T-helper 1 cell treated with Interleukin-12 subunit alpha and Interleukin-12 subunit beta and Interleukin-4 antibody, amounts not matched to agents 30 μg/mL and 1 μg/mL, for 36 hours (primary cell): ENCODE data around the gene NOD1.

Source experiments
- H3K27ac Mint-ChIP-seq: one replicate; pipeline ENCODE4 v1.8.0; 2021; ENCODE audit warnings: mild to moderate bottlenecking, mixed read lengths
- H3K27me3 Mint-ChIP-seq: one replicate; pipeline ENCODE4 v1.8.0; 2021; ENCODE audit warnings: low read depth, mixed read lengths
- H3K36me3 Mint-ChIP-seq: one replicate; pipeline ENCODE4 v1.8.0; 2021; ENCODE audit warnings: low read depth, mixed read lengths
- H3K4me1 Mint-ChIP-seq: one replicate; pipeline ENCODE4 v1.8.0; 2021; ENCODE audit warnings: low read depth, mixed read lengths
- H3K4me3 Mint-ChIP-seq: one replicate; pipeline ENCODE4 v1.8.0; 2021; ENCODE audit warnings: mild to moderate bottlenecking, moderate library complexity, mixed read lengths
- H3K9me3 Mint-ChIP-seq: one replicate; pipeline ENCODE4 v1.8.0; 2021; ENCODE audit warnings: mixed read lengths

The NOD1 gene

GRCh38 chr7:30468791-30469190 lies 9.8 kb downstream of the NOD1 start:
- no peaks in the 10 kb centered on the region for H3K27me3 Mint-ChIP-seq
- peaks cover 58% of the 10 kb centered on the region for H3K4me1 Mint-ChIP-seq
- no peak overlapping the region for H3K4me3 Mint-ChIP-seq
- no peaks in the 10 kb centered on the region for H3K9me3 Mint-ChIP-seq
- peaks cover 16% of the 10 kb centered on the region for H3K36me3 Mint-ChIP-seq
- H3K27ac Mint-ChIP-seq = no peak overlapping the region

GRCh38 chr7:30468041-30468440 lies 10.5 kb downstream of the NOD1 start:
- no peak overlapping the region for H3K4me3 Mint-ChIP-seq
- H3K9me3 Mint-ChIP-seq = no peaks in the 10 kb centered on the region
- no peaks in the 10 kb centered on the region for H3K27me3 Mint-ChIP-seq
- peaks cover 52% of the 10 kb centered on the region for H3K4me1 Mint-ChIP-seq
- H3K27ac Mint-ChIP-seq = peak overlapping the region; percentile 5
- peaks cover 13% of the 10 kb centered on the region for H3K36me3 Mint-ChIP-seq

GRCh38 chr7:30467271-30467670 lies 11.3 kb downstream of the NOD1 start:
- H3K9me3 Mint-ChIP-seq = no peaks in the 10 kb centered on the region
- H3K27ac Mint-ChIP-seq = no peak overlapping the region
- H3K4me3 Mint-ChIP-seq = no peak overlapping the region
- H3K27me3 Mint-ChIP-seq = no peaks in the 10 kb centered on the region
- H3K4me1 Mint-ChIP-seq = peaks cover 47% of the 10 kb centered on the region
- peaks cover 8% of the 10 kb centered on the region for H3K36me3 Mint-ChIP-seq

GRCh38 chr7:30466266-30466665 lies 12.3 kb downstream of the NOD1 start:
- Mint-ChIP-seq H3K36me3 (peaks cover 7% of the 10 kb centered on the region), H3K27me3 (no peaks in the 10 kb centered on the region), H3K9me3 (no peaks in the 10 kb centered on the region), H3K4me3 (no peak overlapping the region), H3K4me1 (peaks cover 38% of the 10 kb centered on the region), H3K27ac (no peak overlapping the region)

- no peak overlapping the region for H3K27ac Mint-ChIP-seq
- H3K9me3 Mint-ChIP-seq = no peaks in the 10 kb centered on the region
- H3K4me1 Mint-ChIP-seq = peaks cover 33% of the 10 kb centered on the region
- no peaks in the 10 kb centered on the region for H3K27me3 Mint-ChIP-seq
- no peak overlapping the region for H3K4me3 Mint-ChIP-seq
- H3K36me3 Mint-ChIP-seq = peaks cover 7% of the 10 kb centered on the region
Observed at GRCh38 chr7:30465811-30466180, 12.8 kb downstream of the NOD1 start.

GRCh38 chr7:30465046-30465810 lies 13.4 kb downstream of the NOD1 start:
- Mint-ChIP-seq H3K27ac (no peak overlapping the region), H3K4me3 (no peak overlapping the region), H3K9me3 (no peaks in the 10 kb centered on the region), H3K36me3 (peaks cover 7% of the 10 kb centered on the region), H3K27me3 (no peaks in the 10 kb centered on the region), H3K4me1 (peaks cover 28% of the 10 kb centered on the region)

- Mint-ChIP-seq H3K4me1 (peaks cover 25% of the 10 kb centered on the region), H3K36me3 (peaks cover 10% of the 10 kb centered on the region), H3K9me3 (no peaks in the 10 kb centered on the region), H3K27me3 (no peaks in the 10 kb centered on the region), H3K4me3 (no peak overlapping the region), H3K27ac (no peak overlapping the region)
Observed at GRCh38 chr7:30464231-30464671, 14.3 kb downstream of the NOD1 start.

- H3K36me3 Mint-ChIP-seq = peaks cover 5% of the 10 kb centered on the region
- H3K4me1 Mint-ChIP-seq = peaks cover 19% of the 10 kb centered on the region
- no peak overlapping the region for H3K4me3 Mint-ChIP-seq
- H3K27me3 Mint-ChIP-seq = no peaks in the 10 kb centered on the region
- H3K27ac Mint-ChIP-seq = no peak overlapping the region
- no peaks in the 10 kb centered on the region for H3K9me3 Mint-ChIP-seq
Observed at GRCh38 chr7:30463405-30464145, 15.0 kb downstream of the NOD1 start.

- Mint-ChIP-seq H3K36me3 (peaks cover 7% of the 10 kb centered on the region), H3K4me1 (peaks cover 11% of the 10 kb centered on the region), H3K9me3 (no peaks in the 10 kb centered on the region), H3K27ac (no peak overlapping the region), H3K27me3 (no peaks in the 10 kb centered on the region), H3K4me3 (no peak overlapping the region)
Observed at GRCh38 chr7:30462179-30462578, 16.4 kb downstream of the NOD1 start.

GRCh38 chr7:30460246-30460633 lies 18.3 kb downstream of the NOD1 start:
- H3K36me3 Mint-ChIP-seq = peaks cover 12% of the 10 kb centered on the region
- no peak overlapping the region for H3K27ac Mint-ChIP-seq
- peaks cover under 1% of the 10 kb centered on the region for H3K4me1 Mint-ChIP-seq
- no peaks in the 10 kb centered on the region for H3K9me3 Mint-ChIP-seq
- H3K27me3 Mint-ChIP-seq = no peaks in the 10 kb centered on the region
- H3K4me3 Mint-ChIP-seq = no peak overlapping the region

GRCh38 chr7:30459591-30460245 lies 18.9 kb downstream of the NOD1 start:
- H3K27me3 Mint-ChIP-seq = no peaks in the 10 kb centered on the region
- peaks cover 12% of the 10 kb centered on the region for H3K36me3 Mint-ChIP-seq
- no peak overlapping the region for H3K4me3 Mint-ChIP-seq
- no peaks in the 10 kb centered on the region for H3K4me1 Mint-ChIP-seq
- no peak overlapping the region for H3K27ac Mint-ChIP-seq
- H3K9me3 Mint-ChIP-seq = no peaks in the 10 kb centered on the region

GRCh38 chr7:30458311-30458710 lies 20.3 kb downstream of the NOD1 start:
- peaks cover 14% of the 10 kb centered on the region for H3K36me3 Mint-ChIP-seq
- no peaks in the 10 kb centered on the region for H3K9me3 Mint-ChIP-seq
- H3K4me1 Mint-ChIP-seq = no peaks in the 10 kb centered on the region
- no peaks in the 10 kb centered on the region for H3K27me3 Mint-ChIP-seq
- no peak overlapping the region for H3K4me3 Mint-ChIP-seq
- no peak overlapping the region for H3K27ac Mint-ChIP-seq

- H3K36me3 Mint-ChIP-seq = peaks cover 15% of the 10 kb centered on the region
- H3K4me1 Mint-ChIP-seq = peaks cover 4% of the 10 kb centered on the region
- H3K9me3 Mint-ChIP-seq = no peaks in the 10 kb centered on the region
Observed at GRCh38 chr7:30453921-30454320, 24.7 kb downstream of the NOD1 start.

GRCh38 chr7:30453016-30453415 lies 25.6 kb downstream of the NOD1 start:
- peaks cover 13% of the 10 kb centered on the region for H3K36me3 Mint-ChIP-seq
- H3K9me3 Mint-ChIP-seq = no peaks in the 10 kb centered on the region
- peaks cover 4% of the 10 kb centered on the region for H3K4me1 Mint-ChIP-seq
- no peak overlapping the region for H3K4me3 Mint-ChIP-seq
- H3K27ac Mint-ChIP-seq = no peak overlapping the region
- no peaks in the 10 kb centered on the region for H3K27me3 Mint-ChIP-seq

More at GRCh38 chr7:30453921-30454320, 24.7 kb downstream of the NOD1 start:
- Mint-ChIP-seq H3K27me3 (no peaks in the 10 kb centered on the region), H3K4me3 (no peak overlapping the region), H3K27ac (no peak overlapping the region)
